ENCODE data around the gene CCSER1.
"Not testable (repeated sequence)": the region's sequence is repeated elsewhere in the genome, so short reads cannot be mapped to it uniquely, and the experiment has no call there.

CCSER1 gene

DNA sequence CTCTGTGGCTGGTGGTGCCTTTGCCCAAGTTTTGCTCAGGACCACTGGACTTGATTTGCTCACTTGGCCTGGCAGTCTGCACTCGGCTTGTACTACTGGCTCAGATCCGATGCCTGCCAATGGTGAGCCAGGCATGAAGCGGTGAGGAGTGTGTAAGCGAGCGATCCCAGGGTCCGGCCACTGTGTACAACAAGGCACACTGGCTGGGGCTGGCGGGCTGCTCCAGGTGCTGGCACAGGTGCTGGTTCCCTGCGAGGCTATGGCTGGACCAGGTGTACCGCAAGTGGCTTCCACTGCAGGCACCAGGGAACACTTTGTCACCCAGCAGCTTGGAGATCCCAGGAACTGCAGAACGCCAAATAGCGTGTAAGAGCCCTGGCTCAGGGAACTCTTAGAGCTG, 329.7 kb downstream of the CCSER1 start:
- no peak for DNase-seq

GRCh38 chr4:90457817-90458216, 330.6 kb downstream of the CCSER1 start:
- no peak for DNase-seq

DNA sequence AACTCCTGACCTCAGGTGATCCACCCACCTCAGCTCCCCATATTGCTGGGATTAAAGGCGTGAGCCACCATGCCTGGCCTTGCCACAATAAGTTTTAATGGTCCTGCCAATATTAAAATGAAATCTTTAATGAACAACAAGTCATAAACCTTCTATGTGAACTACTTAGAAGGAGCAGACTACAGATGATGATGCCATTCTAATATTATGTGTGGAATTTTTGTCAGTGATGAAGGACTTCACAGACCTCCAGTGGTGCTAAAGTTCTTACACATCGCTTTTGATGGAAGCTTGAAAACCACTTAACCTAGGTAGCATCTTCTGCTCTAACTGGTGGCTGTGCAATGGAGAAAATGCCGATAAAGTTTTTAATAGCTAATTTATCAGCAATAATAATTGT, 331.4 kb downstream of the CCSER1 start:
- no peak for DNase-seq

DNA sequence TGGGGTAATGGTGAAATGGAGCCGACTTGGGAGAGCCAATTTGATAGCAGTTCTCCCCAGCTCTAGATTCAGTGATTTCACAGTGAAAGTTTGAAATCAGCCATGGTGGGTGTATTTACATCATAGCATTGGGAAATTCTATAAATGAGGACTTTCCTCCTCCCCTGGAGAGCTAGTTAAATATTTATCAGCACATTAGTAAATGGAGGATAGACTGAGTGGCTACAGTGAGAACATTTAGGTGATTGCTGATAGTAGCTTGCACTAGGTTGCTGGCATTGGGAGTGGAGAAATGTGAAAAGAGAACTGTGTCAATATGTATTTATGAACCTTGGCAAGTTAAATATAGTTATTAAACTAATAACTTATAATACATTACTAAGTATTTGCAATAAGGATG, 347.3 kb downstream of the CCSER1 start:
- DNase-seq = peak in 1 of 3 experiments; percentile 29

DNA sequence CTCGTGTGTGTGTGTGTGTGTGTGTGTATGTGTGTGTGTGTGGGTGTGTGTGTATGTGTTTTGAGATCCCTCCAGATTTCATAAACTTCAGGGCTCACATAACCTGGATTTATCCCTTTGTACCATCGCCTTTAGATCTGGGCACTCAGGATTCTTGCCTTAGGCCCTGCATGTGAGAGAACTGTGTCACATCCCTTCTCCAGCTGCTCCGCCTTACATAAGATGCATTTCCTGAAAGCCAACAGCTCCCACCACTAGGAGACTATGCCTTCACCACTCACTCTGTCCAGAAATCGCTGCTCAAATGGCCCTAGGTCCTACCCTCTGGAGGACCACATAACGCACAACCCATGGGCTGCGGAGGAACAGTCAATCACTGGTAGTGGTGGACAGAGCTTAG, 348.8 kb downstream of the CCSER1 start:
- no peak for DNase-seq

GRCh38 chr4:90476586-90476985, 349.4 kb downstream of the CCSER1 start:
- DNase-seq = peak in 1 of 3 experiments; percentile 4

DNA sequence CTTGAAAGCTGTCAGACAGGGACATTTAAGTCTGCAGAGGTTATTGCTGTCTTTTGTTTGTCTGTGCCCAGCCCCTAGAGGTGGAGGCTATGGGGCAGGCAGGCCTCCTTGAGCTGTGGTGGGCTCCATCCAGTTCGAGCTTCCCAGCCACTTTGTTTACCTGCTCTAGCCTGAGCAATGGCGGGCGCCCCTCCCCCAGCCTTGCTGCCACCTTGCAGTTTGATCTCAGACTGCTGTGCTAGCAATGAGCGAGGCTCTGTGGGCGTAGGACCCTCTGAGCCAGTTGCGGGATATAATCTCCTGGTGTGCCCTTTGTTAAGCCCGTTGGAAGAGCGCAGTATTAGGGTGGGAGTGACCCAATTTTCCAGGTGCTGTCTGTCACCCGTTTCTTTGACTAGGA, 357.7 kb downstream of the CCSER1 start:
- DNase-seq = not testable (repeated sequence)

GRCh38 chr4:90486346-90486745, 359.2 kb downstream of the CCSER1 start:
- DNase-seq = no peak

DNA sequence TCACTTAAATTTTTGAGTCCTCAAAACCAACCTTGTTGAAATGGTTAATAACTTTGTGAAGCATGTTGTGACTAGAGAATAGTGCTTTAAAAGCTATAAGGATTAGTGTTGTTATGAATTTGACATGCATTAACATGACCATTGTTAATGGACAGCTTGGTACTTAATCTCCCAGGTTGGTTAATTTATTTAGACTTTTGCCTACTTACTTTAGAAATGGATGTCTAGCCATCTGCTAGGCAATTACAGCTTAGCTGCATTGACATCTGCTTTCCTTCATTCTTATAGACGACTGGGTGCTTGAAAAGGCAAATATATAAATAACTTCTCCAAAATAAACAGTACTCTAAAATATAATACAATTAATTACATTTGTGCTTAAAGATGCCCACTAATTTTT, 368.0 kb downstream of the CCSER1 start:
- DNase-seq = peak in 2 of 3 experiments; percentile 12 to 80

- DNase-seq = peak in 2 of 3 experiments; percentile 10 to 78
Measured at GRCh38 chr4:90495936-90496335, 368.7 kb downstream of the CCSER1 start.

DNA sequence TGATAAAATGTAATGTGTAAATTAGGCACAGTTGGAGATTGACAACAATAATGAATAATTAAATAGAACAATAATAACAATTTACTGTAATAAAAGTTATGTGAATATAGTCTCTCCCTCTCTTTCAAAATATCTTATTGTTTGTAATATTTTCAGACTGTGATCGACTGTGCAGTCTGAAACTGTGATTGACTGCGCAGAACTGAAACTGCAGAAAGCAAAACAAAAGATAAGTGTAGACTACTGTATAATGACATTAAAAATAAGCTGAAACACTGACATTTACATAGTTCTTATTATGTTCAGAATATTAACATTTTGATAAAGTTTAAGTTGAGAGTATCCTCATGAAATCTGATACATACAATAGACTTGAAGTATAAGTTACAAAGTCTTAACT, 371.0 kb downstream of the CCSER1 start:
- no peak for DNase-seq

DNA sequence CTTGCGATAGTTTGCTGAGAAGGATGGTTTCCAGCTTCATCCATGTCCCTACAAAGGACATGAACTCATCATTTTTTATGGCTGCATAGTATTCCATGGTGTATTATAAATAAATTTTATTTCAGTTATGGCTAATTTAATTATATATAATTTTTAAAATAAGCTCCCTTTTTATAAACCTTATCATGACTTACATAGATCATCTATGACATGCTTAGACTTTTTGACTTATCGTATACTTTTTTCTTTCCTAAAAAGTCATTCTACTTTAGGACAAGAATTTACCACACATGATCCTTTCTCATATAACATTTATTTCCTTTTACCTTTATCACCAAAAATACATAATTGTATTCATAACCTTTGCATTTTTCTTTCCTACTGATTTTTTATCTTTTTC, 376.5 kb downstream of the CCSER1 start:
- peak in 2 of 3 experiments; percentile 7 to 26 for DNase-seq

- no peak for DNase-seq
Measured at GRCh38 chr4:90515191-90515590, 388.0 kb downstream of the CCSER1 start.

DNA sequence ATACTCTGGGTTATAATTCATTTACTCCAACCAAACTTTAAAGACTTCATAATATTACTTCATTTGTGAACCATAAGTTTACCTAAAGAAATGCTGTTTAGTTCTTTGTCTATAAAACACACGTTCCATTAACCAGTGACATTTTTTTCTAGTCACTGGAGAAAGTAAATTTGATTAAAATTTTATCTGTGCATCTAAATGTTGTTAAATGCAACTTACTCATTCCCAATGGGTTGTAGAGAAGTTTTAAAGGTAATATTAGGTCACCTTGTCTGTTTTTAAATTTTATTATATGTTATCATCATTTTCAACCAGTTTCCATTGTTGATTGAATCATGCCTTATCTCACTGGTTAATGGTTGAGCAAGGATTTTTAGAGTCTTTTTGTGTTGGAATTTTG, 401.4 kb downstream of the CCSER1 start:
- no peak for DNase-seq

GRCh38 chr4:90536408-90536807, 409.2 kb downstream of the CCSER1 start:
- peak in 2 of 3 experiments; percentile 26 to 79 for DNase-seq

DNA sequence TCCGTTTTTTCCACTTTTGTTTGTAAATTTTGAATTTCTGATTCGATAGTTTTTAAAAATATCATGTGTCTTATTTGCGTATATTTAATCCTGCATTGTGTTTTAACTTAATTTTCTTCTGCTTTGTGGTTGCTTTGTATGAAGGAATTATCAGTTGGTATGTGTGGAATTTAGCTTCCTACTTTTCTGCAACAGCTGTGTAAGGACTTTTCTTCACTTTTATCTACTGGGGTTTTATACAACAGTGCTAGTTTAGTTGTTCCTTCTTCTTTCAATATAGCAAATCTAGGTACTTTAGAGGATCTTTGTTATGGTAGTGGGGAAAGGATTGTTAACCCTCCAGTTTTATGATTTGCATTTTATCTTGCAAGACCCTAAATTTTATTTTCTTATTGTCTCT, 410.3 kb downstream of the CCSER1 start:
- no peak for DNase-seq

- no peak for DNase-seq
Measured at GRCh38 chr4:90540536-90540935, 413.3 kb downstream of the CCSER1 start.

DNA sequence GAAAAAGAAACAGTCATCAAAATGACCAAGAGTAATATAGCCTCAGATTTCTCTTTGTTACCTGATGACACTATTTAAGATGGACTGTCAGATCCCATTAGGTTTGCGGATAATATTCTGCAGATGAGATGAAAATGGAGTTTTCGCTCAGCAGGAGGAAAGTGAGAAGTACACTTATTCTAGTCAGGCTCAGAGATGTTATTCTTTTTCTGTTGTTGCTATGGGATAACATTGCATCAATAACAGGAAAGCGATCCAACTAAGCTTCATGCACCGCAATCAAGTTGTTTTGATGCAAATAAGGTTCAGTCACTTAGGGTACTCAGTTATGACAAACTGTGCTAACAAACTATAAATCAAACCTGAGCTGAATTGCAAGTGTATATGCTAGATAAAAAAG, 415.0 kb downstream of the CCSER1 start:
- peak; percentile 63 to 91 (median 90) for DNase-seq

DNA sequence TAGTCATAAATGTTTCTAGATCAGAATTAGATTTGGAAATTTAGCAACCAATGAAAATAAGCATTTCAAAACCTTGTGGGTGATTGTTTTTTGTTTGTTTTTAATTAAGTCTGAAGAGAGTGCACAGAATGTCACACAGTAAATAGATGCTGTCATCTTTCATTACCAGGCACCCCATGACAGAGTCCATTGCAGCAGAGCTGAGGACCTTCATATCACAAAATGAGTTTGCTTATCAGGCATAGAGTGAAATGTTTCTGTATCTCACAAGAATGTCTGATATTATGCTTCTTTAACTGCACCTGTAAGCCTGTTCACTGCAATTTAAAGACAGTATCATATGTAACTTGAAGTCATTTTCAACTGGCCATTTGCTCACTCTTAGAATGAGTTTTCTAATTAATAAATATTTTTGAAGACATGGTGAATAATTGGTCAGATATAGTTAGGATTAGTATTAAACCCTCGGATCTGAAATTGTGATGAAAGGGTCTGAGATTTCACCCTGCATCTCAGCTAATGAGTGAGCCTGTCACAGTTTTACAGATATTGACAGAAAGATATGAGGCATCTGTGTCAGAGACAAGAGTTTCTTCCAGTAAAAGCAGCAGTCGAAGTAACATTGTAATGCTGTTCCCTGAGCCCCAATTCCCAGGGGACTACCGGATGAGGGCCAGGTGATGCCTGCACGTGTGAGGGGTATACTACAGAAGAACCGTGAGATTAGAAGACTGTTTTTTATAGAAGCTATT, 416.4 kb downstream of the CCSER1 start:
- peak in 2 of 3 experiments; percentile 47 to 56 for DNase-seq

GRCh38 chr4:90544532-90545045, 417.4 kb downstream of the CCSER1 start:
- DNase-seq = no peak

GRCh38 chr4:90545380-90545779, 418.2 kb downstream of the CCSER1 start:
- DNase-seq = no peak

DNA sequence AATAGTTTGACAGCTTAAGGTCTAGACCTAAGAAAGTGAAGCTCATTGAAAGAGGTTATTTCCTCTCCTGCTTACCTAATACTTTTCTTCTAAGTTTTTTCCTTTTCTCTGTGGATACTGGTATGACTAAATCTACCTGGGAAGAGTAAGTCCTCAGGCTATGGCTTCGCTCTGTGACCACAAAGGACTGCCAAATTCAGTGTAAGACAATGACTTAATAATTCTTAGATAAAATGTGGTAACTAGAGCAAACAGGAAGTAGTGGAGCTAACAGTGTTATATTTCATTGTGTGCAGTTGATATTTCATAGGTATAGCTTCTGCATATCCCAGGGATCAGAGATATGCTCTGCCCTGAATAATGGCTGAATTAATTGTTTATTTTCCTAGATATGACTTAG, 418.9 kb downstream of the CCSER1 start:
- DNase-seq = peak in 1 of 3 experiments; percentile 11

DNA sequence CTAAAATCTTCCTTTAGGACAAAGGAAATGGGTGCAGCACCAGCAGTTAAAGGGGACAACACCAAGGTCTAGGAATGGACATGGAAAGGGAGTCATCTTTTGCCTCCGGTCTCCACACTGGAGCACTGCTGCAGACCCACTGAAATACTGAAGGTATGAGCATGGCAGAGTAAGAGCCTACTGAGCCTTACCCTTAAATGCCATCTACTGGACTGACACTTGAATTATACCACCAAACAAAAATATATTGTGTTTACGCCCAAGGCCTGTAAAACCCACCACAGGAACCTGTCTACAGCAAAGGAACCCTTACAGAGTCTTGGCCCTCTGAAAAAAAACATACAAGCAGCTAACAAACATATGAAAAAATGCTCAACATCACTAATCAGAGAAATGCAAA, 443.4 kb downstream of the CCSER1 start:
- DNase-seq = no peak

- DNase-seq = no peak
Measured at GRCh38 chr4:90572996-90573395, 445.8 kb downstream of the CCSER1 start.

- no peak for DNase-seq
Measured at GRCh38 chr4:90575371-90575770, 448.2 kb downstream of the CCSER1 start.
